Thoracic aorta (tissue), 2 donors: ENCODE results near the gene IBTK. TPM values are rescaled to one million over a fixed set of nuclear protein-coding genes. Genes with fewer than 3 reads are reported as not detected.
"Not testable (repeated sequence)": the region's sequence is repeated elsewhere in the genome, so short reads cannot be mapped to it uniquely, and the experiment has no call there.

Source experiments
- ATAC-seq: fragments of 150-250 bp; one replicate; pipeline ENCODE4 v1.8.0; 2017; ENCODE audit warnings: low read depth; ENCODE audit not compliant: insufficient number of reproducible peaks, low FRiP score
- DNase-seq: peaks from one replicate; pipeline ENCODE4 v3.0.0-alpha.2; 2020; ENCODE audit warnings: low spot score
- H3K27ac ChIP-seq, 2 donors: fragments of 200-600 bp; sonication (generic); 1 replicate in 1 of 2; 2 replicates in 1 of 2; pipeline ENCODE4 v1.5.1; 2016; ENCODE audit warnings: mild to moderate bottlenecking in 2 of 2, moderate library complexity in 2 of 2
- H3K27me3 ChIP-seq: fragments of 200-600 bp; sonication (generic); replicated peaks from 2 replicates; pipeline ENCODE4 v1.6.0; 2016; ENCODE audit warnings: mild to moderate bottlenecking; ENCODE audit not compliant: insufficient read depth
- H3K36me3 ChIP-seq: fragments of 200-600 bp; sonication (generic); one replicate; pipeline ENCODE4 v1.5.1; 2016
- H3K4me1 ChIP-seq, 2 donors: fragments of 200-600 bp; sonication (generic); 1 replicate in 1 of 2; 2 replicates in 1 of 2; pipeline versions ENCODE4 v1.5.1 to v1.6.0; 2016; ENCODE audit warnings: low read depth in 2 of 2, mild to moderate bottlenecking in 1 of 2; ENCODE audit not compliant: control insufficient read depth in 1 of 2
- H3K4me3 ChIP-seq: fragments of 200-600 bp; sonication (generic); 2 replicates; pipeline ENCODE4 v1.5.1; 2016; ENCODE audit warnings: mild to moderate bottlenecking
- H3K9me3 ChIP-seq: fragments of 200-600 bp; sonication (generic); 2 replicates; pipeline ENCODE4 v1.5.1; 2016
- total RNA-seq, 2 donors: library from RNA; depleted of rRNA; stranded (reverse); fragments of >200 nt; gene quantifications; one replicate each; pipeline versions ENCODE4 v1.1.0 to v1.2.3, GENCODE V29; 2016
- TF ChIP-seq, protein P1 (sequence below): fragments of 200-600 bp; sonication (generic); IDR thresholded peaks from one replicate; pipeline ENCODE4 v1.5.1; 2019; ENCODE audit warnings: antibody characterized with exemption

IBTK gene, protein sequence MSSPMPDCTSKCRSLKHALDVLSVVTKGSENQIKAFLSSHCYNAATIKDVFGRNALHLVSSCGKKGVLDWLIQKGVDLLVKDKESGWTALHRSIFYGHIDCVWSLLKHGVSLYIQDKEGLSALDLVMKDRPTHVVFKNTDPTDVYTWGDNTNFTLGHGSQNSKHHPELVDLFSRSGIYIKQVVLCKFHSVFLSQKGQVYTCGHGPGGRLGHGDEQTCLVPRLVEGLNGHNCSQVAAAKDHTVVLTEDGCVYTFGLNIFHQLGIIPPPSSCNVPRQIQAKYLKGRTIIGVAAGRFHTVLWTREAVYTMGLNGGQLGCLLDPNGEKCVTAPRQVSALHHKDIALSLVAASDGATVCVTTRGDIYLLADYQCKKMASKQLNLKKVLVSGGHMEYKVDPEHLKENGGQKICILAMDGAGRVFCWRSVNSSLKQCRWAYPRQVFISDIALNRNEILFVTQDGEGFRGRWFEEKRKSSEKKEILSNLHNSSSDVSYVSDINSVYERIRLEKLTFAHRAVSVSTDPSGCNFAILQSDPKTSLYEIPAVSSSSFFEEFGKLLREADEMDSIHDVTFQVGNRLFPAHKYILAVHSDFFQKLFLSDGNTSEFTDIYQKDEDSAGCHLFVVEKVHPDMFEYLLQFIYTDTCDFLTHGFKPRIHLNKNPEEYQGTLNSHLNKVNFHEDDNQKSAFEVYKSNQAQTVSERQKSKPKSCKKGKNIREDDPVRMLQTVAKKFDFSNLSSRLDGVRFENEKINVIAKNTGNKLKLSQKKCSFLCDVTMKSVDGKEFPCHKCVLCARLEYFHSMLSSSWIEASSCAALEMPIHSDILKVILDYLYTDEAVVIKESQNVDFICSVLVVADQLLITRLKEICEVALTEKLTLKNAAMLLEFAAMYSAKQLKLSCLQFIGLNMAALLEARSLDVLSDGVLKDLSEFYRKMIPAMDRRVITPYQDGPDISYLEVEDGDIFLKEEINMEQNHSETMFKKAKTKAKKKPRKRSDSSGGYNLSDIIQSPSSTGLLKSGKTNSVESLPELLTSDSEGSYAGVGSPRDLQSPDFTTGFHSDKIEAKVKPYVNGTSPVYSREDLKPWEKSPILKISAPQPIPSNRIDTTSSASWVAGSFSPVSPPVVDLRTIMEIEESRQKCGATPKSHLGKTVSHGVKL (N-terminal part only)
- 10 to 100 TPM; 18.1 to 36.8 TPM for total RNA-seq

DNA sequence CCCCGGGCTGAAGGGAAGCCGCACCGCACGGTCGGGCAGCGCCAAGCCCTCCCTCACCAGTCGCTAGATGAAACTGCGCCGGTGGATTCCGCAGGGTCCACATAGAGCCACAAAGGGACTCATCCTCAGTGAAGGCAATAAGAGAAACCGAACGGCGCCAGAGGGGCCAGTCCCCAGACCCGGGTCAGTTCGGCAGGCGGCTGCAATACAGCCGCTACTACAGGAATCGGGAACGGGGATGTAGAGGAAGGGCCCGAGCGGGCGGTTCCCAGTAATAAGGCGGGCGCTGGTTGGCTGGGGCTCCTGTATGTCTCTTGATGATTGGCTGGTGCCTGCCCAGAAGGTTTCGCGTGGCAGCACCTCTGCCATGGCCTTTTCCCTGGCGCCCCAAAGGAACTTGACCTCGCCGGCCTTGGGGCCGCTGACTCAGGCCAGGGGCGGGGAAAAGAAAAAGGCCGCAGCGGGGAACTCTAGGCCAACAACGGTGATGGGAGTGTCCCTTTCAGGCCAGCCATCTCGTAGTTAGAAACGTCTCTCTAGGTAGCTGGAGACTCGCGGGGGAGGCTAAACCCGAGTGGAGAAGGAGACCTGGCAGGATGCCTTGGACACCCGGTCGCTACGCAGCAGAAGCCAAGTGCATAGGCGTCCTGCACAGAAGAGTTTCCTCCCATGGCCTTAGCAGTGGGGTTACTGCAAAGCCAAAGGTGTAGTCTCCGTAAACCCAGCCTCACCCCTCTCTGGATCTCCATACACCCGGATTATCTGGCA, at the start of gene IBTK:
Gene IBTK (minus strand): TSS at position 240 of the 768 bp plus-strand sequence. CDS start 7,258 bp downstream, outside the sequence.
- Histone ChIP-seq H3K9me3 (no peaks in the 10 kb centered on the region), H3K4me1 (peaks cover 33 to 36% of the 10 kb centered on the region in 2 donors), H3K4me3 (peak within 1 kb of the TSS; percentile 86), H3K36me3 (no peaks in the 10 kb centered on the region), H3K27me3 (no peaks in the 10 kb centered on the region), H3K27ac (peak within 1 kb of the TSS; percentile 88 to 90)
- ATAC-seq (peak; percentile 96), DNase-seq (peak; percentile 78)
- TF ChIP-seq, protein P1, sequence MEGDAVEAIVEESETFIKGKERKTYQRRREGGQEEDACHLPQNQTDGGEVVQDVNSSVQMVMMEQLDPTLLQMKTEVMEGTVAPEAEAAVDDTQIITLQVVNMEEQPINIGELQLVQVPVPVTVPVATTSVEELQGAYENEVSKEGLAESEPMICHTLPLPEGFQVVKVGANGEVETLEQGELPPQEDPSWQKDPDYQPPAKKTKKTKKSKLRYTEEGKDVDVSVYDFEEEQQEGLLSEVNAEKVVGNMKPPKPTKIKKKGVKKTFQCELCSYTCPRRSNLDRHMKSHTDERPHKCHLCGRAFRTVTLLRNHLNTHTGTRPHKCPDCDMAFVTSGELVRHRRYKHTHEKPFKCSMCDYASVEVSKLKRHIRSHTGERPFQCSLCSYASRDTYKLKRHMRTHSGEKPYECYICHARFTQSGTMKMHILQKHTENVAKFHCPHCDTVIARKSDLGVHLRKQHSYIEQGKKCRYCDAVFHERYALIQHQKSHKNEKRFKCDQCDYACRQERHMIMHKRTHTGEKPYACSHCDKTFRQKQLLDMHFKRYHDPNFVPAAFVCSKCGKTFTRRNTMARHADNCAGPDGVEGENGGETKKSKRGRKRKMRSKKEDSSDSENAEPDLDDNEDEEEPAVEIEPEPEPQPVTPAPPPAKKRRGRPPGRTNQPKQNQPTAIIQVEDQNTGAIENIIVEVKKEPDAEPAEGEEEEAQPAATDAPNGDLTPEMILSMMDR: no peak

DNA sequence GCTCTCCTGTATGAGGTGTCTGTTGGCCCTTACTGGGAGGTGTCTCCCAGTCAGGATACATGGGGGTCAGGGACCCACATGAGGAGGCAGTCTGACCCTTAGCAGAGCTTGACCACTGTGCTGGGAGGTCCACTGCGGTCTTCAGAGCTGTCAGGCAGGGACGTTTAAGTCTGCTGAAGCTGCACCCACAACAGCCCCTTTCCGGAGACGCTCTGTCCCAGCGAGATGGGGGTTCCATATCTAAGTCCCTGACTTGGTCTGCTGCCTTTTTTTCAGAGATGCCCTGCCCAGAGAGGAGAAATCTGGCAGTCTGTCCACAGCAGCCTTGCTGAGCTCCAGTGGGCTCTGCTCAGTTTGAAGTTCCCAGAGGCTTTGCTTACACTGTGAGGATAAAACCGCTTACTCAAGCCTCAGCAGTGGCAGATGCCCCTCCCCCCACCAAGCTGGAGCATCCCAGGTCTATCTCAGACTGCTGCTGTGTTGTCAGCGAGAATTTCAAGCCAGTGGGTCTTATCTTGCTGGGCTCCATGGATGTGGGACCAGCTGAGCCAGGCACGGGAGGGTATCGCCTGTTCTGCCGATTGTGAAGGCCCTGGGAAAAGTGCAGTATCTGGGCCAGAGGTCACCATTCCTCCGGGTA, 36.3 kb upstream of the IBTK start:
- H3K27ac ChIP-seq: no peak overlapping the region
- DNase-seq (no peak), ATAC-seq (no peak)
- TF ChIP-seq, protein P1: no peak
- H3K27me3 ChIP-seq: no peaks in the 10 kb centered on the region
- H3K36me3 ChIP-seq: no peaks in the 10 kb centered on the region
- H3K9me3 ChIP-seq: no peaks in the 10 kb centered on the region
- H3K4me3 ChIP-seq: no peak overlapping the region
- H3K4me1 ChIP-seq: no peaks in the 10 kb centered on the region

DNA sequence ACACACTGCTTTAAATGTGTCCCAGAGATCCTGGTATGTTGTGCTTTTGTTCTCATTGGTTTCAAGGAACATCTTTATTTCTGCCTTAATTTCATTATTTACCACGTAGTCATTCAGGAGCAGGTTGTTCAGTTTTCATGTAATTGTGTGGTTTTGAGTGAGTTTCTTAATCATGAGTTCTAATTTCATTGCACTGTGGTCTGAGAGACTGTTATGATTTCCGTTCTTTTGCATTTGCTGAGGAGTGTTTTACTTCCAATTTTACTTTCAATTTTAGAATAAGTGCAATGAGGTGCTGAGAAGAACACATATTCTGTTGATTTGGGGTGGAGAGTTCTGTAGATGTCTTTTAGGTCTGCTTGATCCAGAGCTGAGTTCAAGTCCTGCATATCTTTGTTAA, 34.0 kb upstream of the IBTK start:
- not testable (repeated sequence) for H3K27me3 ChIP-seq

DNA sequence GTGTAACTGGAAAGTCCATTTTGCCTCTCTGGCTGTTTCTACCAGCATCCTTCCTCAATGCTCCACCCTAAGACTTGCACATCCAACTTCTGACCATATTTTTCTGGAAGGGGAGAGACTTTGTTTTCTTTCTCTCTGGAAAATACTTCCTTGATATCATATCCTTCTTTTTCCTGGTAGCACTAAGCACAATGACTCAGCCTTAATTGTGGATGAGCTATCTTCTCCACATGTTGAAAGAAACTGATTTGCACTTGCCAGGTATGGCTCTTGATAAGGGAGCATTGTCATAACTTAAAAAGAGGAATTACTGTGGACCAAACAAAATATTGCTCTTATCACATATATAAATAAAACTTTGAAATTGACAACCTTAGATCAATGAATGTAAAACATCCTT, 30.1 kb upstream of the IBTK start:
- Histone ChIP-seq H3K9me3 (no peaks in the 10 kb centered on the region), H3K27ac (no peak overlapping the region), H3K36me3 (no peaks in the 10 kb centered on the region), H3K4me3 (no peak overlapping the region), H3K27me3 (no peaks in the 10 kb centered on the region), H3K4me1 (no peaks in the 10 kb centered on the region)
- ATAC-seq (no peak), DNase-seq (no peak)
- TF ChIP-seq, protein P1: no peak

More for the DNA sequence above, 34.0 kb upstream of the IBTK start:
- H3K27ac ChIP-seq, ATAC-seq, H3K9me3 ChIP-seq, DNase-seq, H3K4me3 ChIP-seq, H3K4me1 ChIP-seq, H3K36me3 ChIP-seq: not testable (repeated sequence)

DNA sequence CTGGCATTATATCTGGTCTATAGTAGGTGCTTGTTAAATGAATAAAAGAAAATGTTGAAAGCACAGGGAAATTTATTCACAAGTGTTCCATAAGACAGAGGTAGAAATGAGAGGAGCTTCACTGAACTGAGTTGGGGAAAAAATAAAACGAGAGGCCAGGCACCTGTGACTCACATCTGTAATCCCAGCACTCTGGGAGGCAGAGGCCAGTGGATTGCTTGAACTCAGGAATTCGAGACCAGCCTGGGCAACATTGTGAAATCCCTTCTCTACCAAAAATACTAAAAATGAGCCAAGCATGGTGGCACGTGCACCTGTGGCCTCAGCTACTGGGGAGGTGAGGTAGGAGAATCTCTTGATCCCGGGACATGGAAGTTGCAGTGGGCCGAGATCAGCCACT, 28.1 kb upstream of the IBTK start:
- TF ChIP-seq, protein P1: no peak
- ATAC-seq (no peak), DNase-seq (no peak)
- Histone ChIP-seq H3K9me3 (no peaks in the 10 kb centered on the region), H3K36me3 (no peaks in the 10 kb centered on the region), H3K4me3 (no peak overlapping the region), H3K27ac (no peak overlapping the region), H3K4me1 (no peaks in the 10 kb centered on the region), H3K27me3 (no peaks in the 10 kb centered on the region)
